ENCODE results near the gene VGLL2.

VGLL2 gene

GRCh38 chr6:117290173-117290846, 25.0 kb downstream of the VGLL2 start:
- Histone ChIP-seq H3K4me3 (ENCODE audit: low read length) (no peak overlapping the region), H3K9me2 (replicated peaks; ENCODE audit: control insufficient read depth, low read length) (no peaks in the 10 kb centered on the region), H3K27me3 (ENCODE audit: control insufficient read depth, low read length) (no peaks in the 10 kb centered on the region), H3K79me2 (ENCODE audit: control insufficient read depth, low read length) (no peaks in the 10 kb centered on the region), H3K4me2 (ENCODE audit: low read length) (no peak overlapping the region), H3K36me3 (ENCODE audit: control insufficient read depth, low read length) (no peaks in the 10 kb centered on the region), H3K9me3 (ENCODE audit: control insufficient read depth, insufficient read depth, low read length) (no peaks in the 10 kb centered on the region), H3F3A (ENCODE audit: control insufficient read depth, insufficient read depth) (no peaks in the 10 kb centered on the region), H3K4me1 (ENCODE audit: control insufficient read depth, low read length) (no peaks in the 10 kb centered on the region), H4K20me1 (ENCODE audit: control insufficient read depth, insufficient read depth, low read depth, low read length) (no peaks in the 10 kb centered on the region), H3K27ac (ENCODE audit: low read depth, low read length) (no peak overlapping the region)
- no peak for TF ChIP-seq EZH2phosphoT487 (IDR thresholded peaks at IDR 0.05; ENCODE audit: borderline replicate concordance, low read length)
- TF ChIP-seq, protein P1, sequence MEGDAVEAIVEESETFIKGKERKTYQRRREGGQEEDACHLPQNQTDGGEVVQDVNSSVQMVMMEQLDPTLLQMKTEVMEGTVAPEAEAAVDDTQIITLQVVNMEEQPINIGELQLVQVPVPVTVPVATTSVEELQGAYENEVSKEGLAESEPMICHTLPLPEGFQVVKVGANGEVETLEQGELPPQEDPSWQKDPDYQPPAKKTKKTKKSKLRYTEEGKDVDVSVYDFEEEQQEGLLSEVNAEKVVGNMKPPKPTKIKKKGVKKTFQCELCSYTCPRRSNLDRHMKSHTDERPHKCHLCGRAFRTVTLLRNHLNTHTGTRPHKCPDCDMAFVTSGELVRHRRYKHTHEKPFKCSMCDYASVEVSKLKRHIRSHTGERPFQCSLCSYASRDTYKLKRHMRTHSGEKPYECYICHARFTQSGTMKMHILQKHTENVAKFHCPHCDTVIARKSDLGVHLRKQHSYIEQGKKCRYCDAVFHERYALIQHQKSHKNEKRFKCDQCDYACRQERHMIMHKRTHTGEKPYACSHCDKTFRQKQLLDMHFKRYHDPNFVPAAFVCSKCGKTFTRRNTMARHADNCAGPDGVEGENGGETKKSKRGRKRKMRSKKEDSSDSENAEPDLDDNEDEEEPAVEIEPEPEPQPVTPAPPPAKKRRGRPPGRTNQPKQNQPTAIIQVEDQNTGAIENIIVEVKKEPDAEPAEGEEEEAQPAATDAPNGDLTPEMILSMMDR (IDR thresholded peaks at IDR 0.05; ENCODE audit: low read depth, low read length, poor library complexity, severe bottlenecking) = no peak

GRCh38 chr6:117298941-117299340, 33.6 kb downstream of the VGLL2 start:
- Histone ChIP-seq H3K9me3 (ENCODE audit: control insufficient read depth, insufficient read depth, low read length) (no peaks in the 10 kb centered on the region), H4K20me1 (ENCODE audit: control insufficient read depth, insufficient read depth, low read depth, low read length) (no peaks in the 10 kb centered on the region)
- TF ChIP-seq EZH2phosphoT487 (IDR thresholded peaks at IDR 0.05; ENCODE audit: borderline replicate concordance, low read length) = no peak
- TF ChIP-seq, protein P1 (IDR thresholded peaks at IDR 0.05; ENCODE audit: low read depth, low read length, poor library complexity, severe bottlenecking) = no peak

GRCh38 chr6:117303323-117303722, 38.0 kb downstream of the VGLL2 start:
- no peak overlapping the region for H3K4me2 ChIP-seq (ENCODE audit: low read length)
- H4K20me1 ChIP-seq (ENCODE audit: control insufficient read depth, insufficient read depth, low read depth, low read length) = no peaks in the 10 kb centered on the region
- H3F3A ChIP-seq (ENCODE audit: control insufficient read depth, insufficient read depth) = no peaks in the 10 kb centered on the region
- TF ChIP-seq, protein P1 (IDR thresholded peaks at IDR 0.05; ENCODE audit: low read depth, low read length, poor library complexity, severe bottlenecking) = no peak
- no peak for TF ChIP-seq EZH2phosphoT487 (IDR thresholded peaks at IDR 0.05; ENCODE audit: borderline replicate concordance, low read length)
- H3K4me1 ChIP-seq (ENCODE audit: control insufficient read depth, low read length) = no peaks in the 10 kb centered on the region
- H3K27ac ChIP-seq (ENCODE audit: low read depth, low read length) = no peak overlapping the region
- H3K4me3 ChIP-seq (ENCODE audit: low read length) = no peak overlapping the region
- no peaks in the 10 kb centered on the region for H3K9me3 ChIP-seq (ENCODE audit: control insufficient read depth, insufficient read depth, low read length)
- H3K36me3 ChIP-seq (ENCODE audit: control insufficient read depth, low read length) = no peaks in the 10 kb centered on the region
- no peaks in the 10 kb centered on the region for H3K9me2 ChIP-seq (replicated peaks; ENCODE audit: control insufficient read depth, low read length)
- no peaks in the 10 kb centered on the region for H3K27me3 ChIP-seq (ENCODE audit: control insufficient read depth, low read length)
- H3K79me2 ChIP-seq (ENCODE audit: control insufficient read depth, low read length) = no peaks in the 10 kb centered on the region

More at GRCh38 chr6:117298941-117299340, 33.6 kb downstream of the VGLL2 start:
- H3K4me2 ChIP-seq (ENCODE audit: low read length) = no peak overlapping the region
- no peaks in the 10 kb centered on the region for H3K4me1 ChIP-seq (ENCODE audit: control insufficient read depth, low read length)
- H3K27ac ChIP-seq (ENCODE audit: low read depth, low read length) = no peak overlapping the region
- no peaks in the 10 kb centered on the region for H3K36me3 ChIP-seq (ENCODE audit: control insufficient read depth, low read length)
- H3K9me2 ChIP-seq (replicated peaks; ENCODE audit: control insufficient read depth, low read length) = no peaks in the 10 kb centered on the region
- H3K4me3 ChIP-seq (ENCODE audit: low read length) = no peak overlapping the region
- H3F3A ChIP-seq (ENCODE audit: control insufficient read depth, insufficient read depth) = no peaks in the 10 kb centered on the region
- no peaks in the 10 kb centered on the region for H3K27me3 ChIP-seq (ENCODE audit: control insufficient read depth, low read length)
- H3K79me2 ChIP-seq (ENCODE audit: control insufficient read depth, low read length) = no peaks in the 10 kb centered on the region

Measured in DOHH2 (cell line).